HepG2 (cell line): Measurements from ENCODE around the gene GPR39. TPM values are rescaled to one million over a fixed set of nuclear protein-coding genes. Genes with fewer than 3 reads are reported as not detected.

Source experiments
- ATAC-seq: fragments of 200-7000 bp; cut with Tn5 transposase; 3 replicates; pipeline ENCODE4 v1.9.1; 2020; ENCODE audit warnings: mild to moderate bottlenecking, moderate library complexity
- BruUV-seq: library from RNA; stranded (reverse); fragments of 400-500 nt; replicated peaks from 2 replicates; lab custom pipeline; 2021; lab: Mats Ljungman, UMichigan
- CTCF ChIA-PET: fragments of 300-600 bp; formaldehyde crosslinking; extraction: SDS; loops from one replicate; lab custom pipeline; 2021; ENCODE audit warnings: low total read pairs, inconsistent platforms, low intra/inter-chr PET ratio; lab: Yijun Ruan, JAX
- POLR2A ChIA-PET: fragments of 350-600 bp; sonication (Branson Sonifier 250); formaldehyde crosslinking; loops from one replicate; lab custom pipeline; 2020; ENCODE audit warnings: antibody characterized with exemption, inconsistent platforms; lab: Yijun Ruan, JAX
- DNase-seq: peaks from one replicate; pipeline ENCODE4 v3.0.0-alpha.2; 2015; ENCODE audit warnings: low spot score
- FAIRE-seq: peaks from 3 replicates; lab custom pipeline; 2011; peaks lifted over from hg19 to GRCh38; lab: Jason Lieb, UNC
- H2AFZ ChIP-seq: one replicate; pipeline ENCODE4 v1.6.1; 2011; ENCODE audit warnings: low read length, inconsistent platforms
- H3K27ac ChIP-seq: fragments of 300-600 bp; 3 replicates; pipeline ENCODE4 v1.8.0; 2011; ENCODE audit warnings: mixed run types, mild to moderate bottlenecking, mixed read lengths, low read length, inconsistent platforms; ENCODE audit not compliant: insufficient read depth; ENCODE audit errors: extremely low read length
- H3K27me3 ChIP-seq, 2 experiments: fragments of 200-600 bp in 1 of 2; 2 replicates in 1 of 2; 3 replicates in 1 of 2; pipeline versions ENCODE4 v1.6.0 to v1.8.0; 2011; ENCODE audit warnings: low read length in 2 of 2, mild to moderate bottlenecking in 2 of 2, moderate library complexity in 2 of 2, inconsistent platforms in 1 of 2; ENCODE audit not compliant: insufficient read depth in 2 of 2, control insufficient read depth in 1 of 2
- H3K36me3 ChIP-seq, 2 experiments: fragments of 200-600 bp in 1 of 2; replicated peaks in 1 of 2; 2 replicates in 1 of 2; 3 replicates in 1 of 2; pipeline versions ENCODE4 v1.5.1 to v1.8.0; 2011; ENCODE audit warnings: low read length in 2 of 2, inconsistent platforms in 1 of 2; ENCODE audit not compliant: insufficient read depth in 2 of 2, control insufficient read depth in 1 of 2
- H3K4me1 ChIP-seq: 2 replicates; pipeline ENCODE4 v1.5.1; 2012; ENCODE audit warnings: low read length, inconsistent platforms; ENCODE audit not compliant: insufficient read depth
- H3K4me2 ChIP-seq: 2 replicates; pipeline ENCODE4 v1.6.0; 2011; ENCODE audit warnings: low read depth, low read length, inconsistent platforms
- H3K4me3 ChIP-seq, 3 experiments: fragments of 200-600 bp in 1 of 3; sonication (generic), shearing (Covaris generic) in 1 of 3; replicated peaks in 1 of 3; 2 replicates each; pipeline ENCODE4 v1.5.1; 2011 to 2016; ENCODE audit warnings: low read length in 3 of 3, inconsistent platforms in 2 of 3, low read depth in 2 of 3, mild to moderate bottlenecking in 2 of 3, control low read depth in 1 of 3, mixed read lengths in 1 of 3; ENCODE audit not compliant: insufficient read depth in 1 of 3
- H3K79me2 ChIP-seq: one replicate; pipeline ENCODE4 v1.6.1; 2011; ENCODE audit warnings: low read length, inconsistent platforms; ENCODE audit not compliant: insufficient read depth
- H3K9ac ChIP-seq: 2 replicates; pipeline ENCODE4 v1.6.0; 2011; ENCODE audit warnings: mild to moderate bottlenecking, low read depth, low read length, inconsistent platforms; ENCODE audit not compliant: insufficient read depth
- H3K9me3 ChIP-seq: 2 replicates; pipeline ENCODE4 v1.5.1; 2012; ENCODE audit warnings: mild to moderate bottlenecking, low read length
- H4K20me1 ChIP-seq: 2 replicates; pipeline ENCODE4 v1.6.0; 2011; ENCODE audit warnings: inconsistent platforms, mild to moderate bottlenecking, low read length, moderate library complexity; ENCODE audit not compliant: insufficient read depth
- ELF4 ChIP-seq: sonication (generic); formaldehyde crosslinking; IDR thresholded peaks from 2 replicates; pipeline ENCODE4 v1.5.0; 2020; ENCODE audit warnings: missing genetic modification reagents, mild to moderate bottlenecking, moderate library complexity, borderline replicate concordance
- GATA4 ChIP-seq: sonication (generic); IDR thresholded peaks from 2 replicates; pipeline ENCODE4 v1.6.1; 2016; ENCODE audit warnings: antibody characterized with exemption, low read depth, borderline replicate concordance
- RELA ChIP-seq: sonication (generic); formaldehyde crosslinking; IDR thresholded peaks from 2 replicates; pipeline ENCODE4 v1.4.0; 2020; ENCODE audit warnings: missing genetic modification reagents
- REPIN1 ChIP-seq: sonication (generic); formaldehyde crosslinking; IDR thresholded peaks from 2 replicates; pipeline ENCODE4 v1.8.0; 2022; ENCODE audit warnings: missing genetic modification reagents, low read depth, mild to moderate bottlenecking, borderline replicate concordance
- SOX13 ChIP-seq, 3 experiments: fragments of 450-650 bp in 1 of 3; sonication (generic) in 1 of 3; formaldehyde crosslinking in 1 of 3; IDR thresholded peaks in 2 of 3; conservative IDR thresholded peaks in 1 of 3; 2 replicates each; pipeline versions ENCODE4 v1.5.0 to v1.6.1; 2016 to 2020; ENCODE audit warnings: antibody characterized with exemption in 1 of 3, mild to moderate bottlenecking in 1 of 3, missing compliant biosample characterization in 1 of 3, missing genetic modification reagents in 1 of 3, moderate library complexity in 1 of 3
- TAF1 ChIP-seq: sonication (generic); formaldehyde crosslinking; IDR thresholded peaks from 2 replicates; pipeline ENCODE4 v1.4.0; 2020; ENCODE audit warnings: missing genetic modification reagents
- TFDP1 ChIP-seq: IDR thresholded peaks from 2 replicates; pipeline ENCODE4 v1.6.1; 2016; ENCODE audit warnings: missing compliant biosample characterization, missing genetic modification reagents, borderline replicate concordance
- ZNF180 ChIP-seq: sonication (generic); formaldehyde crosslinking; IDR thresholded peaks from 2 replicates; pipeline ENCODE4 v1.4.0; 2020; ENCODE audit warnings: low read depth, missing genetic modification reagents, borderline replicate concordance
- ZNF451 ChIP-seq: sonication (generic); formaldehyde crosslinking; IDR thresholded peaks from 2 replicates; pipeline ENCODE4 v1.5.0; 2020; ENCODE audit warnings: mild to moderate bottlenecking, missing genetic modification reagents
- ZNF569 ChIP-seq: sonication (generic); formaldehyde crosslinking; IDR thresholded peaks from 2 replicates; pipeline ENCODE4 v1.5.0; 2020; ENCODE audit warnings: mild to moderate bottlenecking, missing genetic modification reagents, moderate library complexity, borderline replicate concordance
- ZNF672 ChIP-seq: sonication (generic); formaldehyde crosslinking; IDR thresholded peaks from 2 replicates; pipeline ENCODE4 v1.8.1; 2022; ENCODE audit warnings: missing genetic modification reagents
- WGBS: methylation state at CpG from one replicate; pipeline ENCODE4 v1.1.6; 2017; ENCODE audit warnings: low lambda C conversion rate; 5-methylcytosine and 5-hydroxymethylcytosine counted together
- in situ Hi-C: cut with HindIII; loops from 2 replicates; pipeline ENCODE4 v1.10.0; 2017; ENCODE audit warnings: low pct_unique_long_range_greater_than_20kb; ENCODE audit not compliant: extremely low pct_ligation_motif_present
- intact Hi-C: fragments of 100-400 bp; cut with micrococcal nuclease; formaldehyde crosslinking; loops from one replicate; pipeline ENCODE4 v1.10.0; 2022; ENCODE audit not compliant: unreplicated experiment
- polyA plus RNA-seq, 8 experiments: library from polyadenylated mRNA; depleted of rRNA in 3 of 8; stranded (reverse) in 7 of 8; unstranded in 1 of 8; fragments of >200 nt; fragmentation: Illumina TruSeq in 4 of 8; extraction: Trizol in 4 of 8; gene quantifications; 2 replicates each; pipeline versions ENCODE4 v1.2.1 to v1.2.3, GENCODE V29; 2011 to 2016; ENCODE audit warnings: low read depth in 4 of 8, missing spikeins in 1 of 8, mixed read lengths in 1 of 8; ENCODE audit not compliant: insufficient read depth in 1 of 8
- total RNA-seq, 5 experiments: library from RNA; depleted of rRNA; stranded (reverse); fragments of >200 nt; fragmentation: Illumina TruSeq; extraction: Trizol; gene quantifications; 2 replicates each; pipeline ENCODE4 v1.2.3, GENCODE V29; 2016; ENCODE audit warnings: low read depth in 1 of 5
- TF ChIP-seq, protein P1 (sequence below): sonication (generic); formaldehyde crosslinking; IDR thresholded peaks from 2 replicates; pipeline ENCODE4 v1.5.0; 2020; ENCODE audit warnings: missing genetic modification reagents

The GPR39 gene
- total and polyA plus RNA-seq, 2 of the 13 experiments (the other 11 are each of a cell fraction or from before 2014, with no cell fraction given), result 0.16 to 0.62 TPM

GRCh38 chr2:132608311-132608710 is 191.7 kb downstream of the GPR39 start (continued):
- no peak for TF ChIP-seq ZNF672
- TF ChIP-seq ZNF451, result no peak

GRCh38 chr2:132609101-132609890 is 192.7 kb downstream of the GPR39 start:
- no peaks in the 10 kb centered on the region for H3K4me1 ChIP-seq
- intact Hi-C loops (no loop called here), in situ Hi-C loops (no loop called here)
- no peak for FAIRE-seq
- H3K27me3 ChIP-seq, result no peaks in the 10 kb centered on the region
- H3K27ac ChIP-seq, result no peak overlapping the region
- POLR2A ChIA-PET, result no interaction called here
- DNase-seq, result no peak
- 48% methylated on average over 8 of the region's 8 CpGs for WGBS
- H3K4me2 ChIP-seq, result no peak overlapping the region
- H3K9me3 ChIP-seq, result no peaks in the 10 kb centered on the region
- TF ChIP-seq, protein P1, sequence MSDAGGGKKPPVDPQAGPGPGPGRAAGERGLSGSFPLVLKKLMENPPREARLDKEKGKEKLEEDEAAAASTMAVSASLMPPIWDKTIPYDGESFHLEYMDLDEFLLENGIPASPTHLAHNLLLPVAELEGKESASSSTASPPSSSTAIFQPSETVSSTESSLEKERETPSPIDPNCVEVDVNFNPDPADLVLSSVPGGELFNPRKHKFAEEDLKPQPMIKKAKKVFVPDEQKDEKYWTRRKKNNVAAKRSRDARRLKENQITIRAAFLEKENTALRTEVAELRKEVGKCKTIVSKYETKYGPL, result no peak
- TF ChIP-seq REPIN1 (CRISPR knock-in tag) (no peak), SOX13 (IDR thresholded peaks at IDR 0.05) (no peak), SOX13 (CRISPR knock-in tag; conservative IDR thresholded peaks at IDR 0.05 in 1 of 2, IDR thresholded peaks at IDR 0.05 in 1 of 2) (no peak), ZNF180 (CRISPR knock-in tag) (no peak), RELA (CRISPR knock-in tag) (no peak), ZNF569 (CRISPR knock-in tag) (no peak), ELF4 (no peak), GATA4 (no peak), TFDP1 (CRISPR knock-in tag) (no peak), TAF1 (CRISPR knock-in tag) (no peak)
- no peak overlapping the region for H2AFZ ChIP-seq
- H4K20me1 ChIP-seq, result no peaks in the 10 kb centered on the region
- no peaks in the 10 kb centered on the region for H3K79me2 ChIP-seq
- CTCF ChIA-PET, result no interaction called here
- no TSS peak for BruUV-seq
- no peak overlapping the region for H3K9ac ChIP-seq
- H3K4me3 ChIP-seq, result no peak overlapping the region
- ATAC-seq, result no peak
- H3K36me3 ChIP-seq, result no peaks in the 10 kb centered on the region
